Measurements from ENCODE around the gene SMU1. TPM values are rescaled to one million over a fixed set of nuclear protein-coding genes. Genes with fewer than 3 reads are reported as not detected.
"Not testable (repeated sequence)": the region's sequence is repeated elsewhere in the genome, so short reads cannot be mapped to it uniquely, and the experiment has no call there.

SMU1 gene
- total RNA-seq, 2 experiments from 2014 or later = 22.0 to 27.9 TPM

- Histone ChIP-seq H3K27ac (ENCODE audit: low read depth, low read length, poor library complexity, severe bottlenecking) (no peak overlapping the region), H4K20me1 (ENCODE audit: insufficient read depth, low read length) (no peaks in the 10 kb centered on the region), H2AFZ (ENCODE audit: low read length) (no peak overlapping the region), H3K79me2 (ENCODE audit: insufficient read depth, low read depth, low read length) (no peaks in the 10 kb centered on the region), H3K4me1 (ENCODE audit: insufficient read depth, low read length, poor library complexity, severe bottlenecking) (no peaks in the 10 kb centered on the region), H3K9me3 (ENCODE audit: low read length) (no peaks in the 10 kb centered on the region), H3K36me3 (ENCODE audit: insufficient read depth, low read length) (no peaks in the 10 kb centered on the region), H3K4me3 (ENCODE audit: low read depth, low read length, poor library complexity, severe bottlenecking) (no peak overlapping the region), H3K4me2 (ENCODE audit: low read length) (no peak overlapping the region), H3K9me2 (ENCODE audit: insufficient read depth, low read length) (no peaks in the 10 kb centered on the region)
- intact Hi-C loops (cut with micrococcal nuclease; ENCODE audit: unreplicated experiment) = no loop called here
- TF ChIP-seq EZH2phosphoT487 (IDR thresholded peaks at IDR 0.05; ENCODE audit: borderline replicate concordance, low read depth, low read length) = no peak
- TF ChIP-seq CTCF (conservative IDR thresholded peaks at IDR 0.05; ENCODE audit: low read length) = no peak
- no peak for DNase-seq (ENCODE audit: low spot score)
- ChIA-PET CTCF (ENCODE audit: unreplicated experiment) (no interaction called here), POLR2A (no interaction called here)
- no TSS peak for BruUV-seq (replicated peaks)
Observed at GRCh38 chr9:33092634-33093033, 16.2 kb upstream of the SMU1 start.

- BruUV-seq (replicated peaks); H3K9me2 ChIP-seq (ENCODE audit: insufficient read depth, low read length); H3K79me2 ChIP-seq (ENCODE audit: insufficient read depth, low read depth, low read length); H4K20me1 ChIP-seq (ENCODE audit: insufficient read depth, low read length); H3K27ac ChIP-seq (ENCODE audit: low read depth, low read length, poor library complexity, severe bottlenecking); intact Hi-C loops (cut with micrococcal nuclease; ENCODE audit: unreplicated experiment); DNase-seq (ENCODE audit: low spot score); H3K4me3 ChIP-seq (ENCODE audit: low read depth, low read length, poor library complexity, severe bottlenecking); CTCF ChIA-PET (ENCODE audit: unreplicated experiment); H3K9me3 ChIP-seq (ENCODE audit: low read length); H2AFZ ChIP-seq (ENCODE audit: low read length); H3K36me3 ChIP-seq (ENCODE audit: insufficient read depth, low read length); H3K4me2 ChIP-seq (ENCODE audit: low read length): not testable (repeated sequence)
- POLR2A ChIA-PET = interaction anchor here (0.6 kb wide), 1 partner anchor 853 kb away, joined by 3 read pairs; no protein-coding TSS in a partner anchor
- peaks cover 13% of the 10 kb centered on the region for H3K4me1 ChIP-seq (ENCODE audit: insufficient read depth, low read length, poor library complexity, severe bottlenecking)
Observed at GRCh38 chr9:33085672-33086071, 9.2 kb upstream of the SMU1 start.

- TF ChIP-seq CTCF (conservative IDR thresholded peaks at IDR 0.05; ENCODE audit: low read length) = 0 out of 2 replicates have a peak, but pooled peaks have one; percentile 18
- TF ChIP-seq EZH2phosphoT487 (IDR thresholded peaks at IDR 0.05; ENCODE audit: borderline replicate concordance, low read depth, low read length) = no peak
- no peak overlapping the region for H3K4me2 ChIP-seq (ENCODE audit: low read length)
- H2AFZ ChIP-seq (ENCODE audit: low read length) = no peak overlapping the region
- no peaks in the 10 kb centered on the region for H3K79me2 ChIP-seq (ENCODE audit: insufficient read depth, low read depth, low read length)
- no peak for DNase-seq (ENCODE audit: low spot score)
- H4K20me1 ChIP-seq (ENCODE audit: insufficient read depth, low read length) = no peaks in the 10 kb centered on the region
- POLR2A ChIA-PET = interaction anchor here (0.8 kb wide), 1 partner anchor 144 kb away, joined by 3 read pairs; no protein-coding TSS in a partner anchor
- intact Hi-C loops (cut with micrococcal nuclease; ENCODE audit: unreplicated experiment) = no loop called here
- H3K36me3 ChIP-seq (ENCODE audit: insufficient read depth, low read length) = no peaks in the 10 kb centered on the region
- H3K4me3 ChIP-seq (ENCODE audit: low read depth, low read length, poor library complexity, severe bottlenecking) = no peak overlapping the region
- no peak overlapping the region for H3K27ac ChIP-seq (ENCODE audit: low read depth, low read length, poor library complexity, severe bottlenecking)
- peaks cover 15% of the 10 kb centered on the region for H3K4me1 ChIP-seq (ENCODE audit: insufficient read depth, low read length, poor library complexity, severe bottlenecking)
- CTCF ChIA-PET (ENCODE audit: unreplicated experiment) = interaction anchor here (0.6 kb wide), 1 partner anchor 88 kb away, joined by 3 read pairs; no protein-coding TSS in a partner anchor
- no TSS peak for BruUV-seq (replicated peaks)
- H3K9me3 ChIP-seq (ENCODE audit: low read length) = no peaks in the 10 kb centered on the region
- H3K9me2 ChIP-seq (ENCODE audit: insufficient read depth, low read length) = no peaks in the 10 kb centered on the region
Observed at GRCh38 chr9:33082538-33083326, 6.3 kb upstream of the SMU1 start.

Data from OCI-LY7 (cell line).